ENCODE results near the gene NOCT.

NOCT gene

GRCh38 chr4:139083607-139083955 is 68.0 kb downstream of the NOCT start:
- H3K4me1 ChIP-seq, result peaks cover 0 to 44% (median 23%) of the 10 kb centered on the region in 4 donors
- intact Hi-C loops (cut with DNase I; ENCODE audit: low total_unique reads), result loop anchor here (5.0 kb wide), 1 partner anchor 94 kb away; the partner anchor contains the start of gene ELF2
- TF ChIP-seq, protein P1, sequence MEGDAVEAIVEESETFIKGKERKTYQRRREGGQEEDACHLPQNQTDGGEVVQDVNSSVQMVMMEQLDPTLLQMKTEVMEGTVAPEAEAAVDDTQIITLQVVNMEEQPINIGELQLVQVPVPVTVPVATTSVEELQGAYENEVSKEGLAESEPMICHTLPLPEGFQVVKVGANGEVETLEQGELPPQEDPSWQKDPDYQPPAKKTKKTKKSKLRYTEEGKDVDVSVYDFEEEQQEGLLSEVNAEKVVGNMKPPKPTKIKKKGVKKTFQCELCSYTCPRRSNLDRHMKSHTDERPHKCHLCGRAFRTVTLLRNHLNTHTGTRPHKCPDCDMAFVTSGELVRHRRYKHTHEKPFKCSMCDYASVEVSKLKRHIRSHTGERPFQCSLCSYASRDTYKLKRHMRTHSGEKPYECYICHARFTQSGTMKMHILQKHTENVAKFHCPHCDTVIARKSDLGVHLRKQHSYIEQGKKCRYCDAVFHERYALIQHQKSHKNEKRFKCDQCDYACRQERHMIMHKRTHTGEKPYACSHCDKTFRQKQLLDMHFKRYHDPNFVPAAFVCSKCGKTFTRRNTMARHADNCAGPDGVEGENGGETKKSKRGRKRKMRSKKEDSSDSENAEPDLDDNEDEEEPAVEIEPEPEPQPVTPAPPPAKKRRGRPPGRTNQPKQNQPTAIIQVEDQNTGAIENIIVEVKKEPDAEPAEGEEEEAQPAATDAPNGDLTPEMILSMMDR (IDR thresholded peaks at IDR 0.05), result no peak

DNA sequence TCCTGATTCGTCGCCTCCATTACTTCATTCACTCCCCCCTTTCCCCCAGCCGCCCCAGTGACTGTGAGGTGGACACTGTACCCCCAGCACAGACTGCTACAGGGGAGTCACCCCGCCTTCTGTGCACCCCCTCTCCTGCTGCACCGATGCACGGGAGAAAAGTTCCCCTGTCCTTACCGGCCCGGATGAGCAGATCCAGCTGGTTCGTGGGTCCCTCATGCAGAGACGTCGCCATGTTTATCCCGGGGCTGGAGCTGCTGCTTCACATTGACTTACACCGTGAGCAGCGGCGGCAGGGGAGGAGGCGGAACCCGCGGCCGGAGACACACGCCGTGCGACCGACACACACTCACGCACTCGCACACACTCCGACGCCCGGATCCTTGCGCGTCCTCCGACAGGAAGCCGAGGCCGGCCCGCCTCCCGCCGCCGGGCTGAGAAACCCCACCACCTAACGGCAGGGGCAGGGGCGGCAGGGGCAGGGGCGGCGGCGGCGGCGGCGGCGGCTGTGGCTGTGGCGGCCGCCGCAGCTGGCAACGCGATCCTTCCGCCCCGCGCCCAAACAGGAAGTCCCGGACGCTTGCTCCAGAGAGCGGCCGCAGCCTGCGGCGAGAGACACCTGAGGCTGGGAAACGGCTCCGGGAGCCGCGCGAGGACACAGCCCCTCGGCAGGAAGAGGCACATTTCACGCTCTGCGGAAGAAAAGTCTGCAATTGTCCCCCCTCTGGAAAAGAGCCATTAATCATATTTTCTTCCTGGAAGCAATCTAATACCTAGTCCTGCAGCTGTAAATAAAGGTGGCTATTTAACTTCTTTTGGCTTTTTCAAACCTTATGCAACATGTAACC is 68.6 kb downstream of the NOCT start:
- DNase-seq, result peak; percentile 88 to 93
- peaks cover 0 to 38% (median 22%) of the 10 kb centered on the region in 4 donors for H3K4me1 ChIP-seq
- H3K36me3 ChIP-seq, result no peaks in the 10 kb centered on the region
- H3K9me3 ChIP-seq, result no peaks in the 10 kb centered on the region
- intact Hi-C loops (cut with DNase I; ENCODE audit: low total_unique reads), result loop anchor here (5.0 kb wide), 1 partner anchor 93 kb away; the partner anchor contains the start of gene ELF2
- H3K27ac ChIP-seq, result peak overlapping the region; percentile 92 to 97
- TF ChIP-seq, protein P1 (IDR thresholded peaks at IDR 0.05), result peak in 1 of 2 experiments; percentile 20
- H3K4me3 ChIP-seq, result peak overlapping the region; percentile 87 to 95
- H3K27me3 ChIP-seq, result no peaks in the 10 kb centered on the region

More at GRCh38 chr4:139083607-139083955, 68.0 kb downstream of the NOCT start:
- Histone ChIP-seq H3K36me3 (no peaks in the 10 kb centered on the region), H3K4me3 (peak overlapping the region; percentile 87 to 95), H3K9me3 (no peaks in the 10 kb centered on the region), H3K27me3 (no peaks in the 10 kb centered on the region), H3K27ac (peak overlapping the region; percentile 92 to 97)
- peak; percentile 44 to 81 for DNase-seq

DNA sequence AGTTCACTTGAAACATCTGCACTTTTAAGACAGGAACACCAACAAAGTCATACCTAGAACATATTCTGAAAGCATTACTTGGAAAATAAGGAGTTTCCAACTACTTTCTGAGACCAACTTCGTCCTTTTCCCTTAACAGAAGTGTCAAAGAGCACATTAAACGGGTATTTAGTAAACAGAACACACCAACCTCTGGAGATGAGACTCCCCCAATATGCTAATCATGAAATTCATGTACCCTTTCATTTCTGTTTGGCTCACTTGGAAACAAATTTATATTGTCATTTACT is 69.2 kb downstream of the NOCT start:
- Histone ChIP-seq H3K4me1 (peaks cover 0 to 33% (median 16%) of the 10 kb centered on the region in 4 donors), H3K9me3 (no peaks in the 10 kb centered on the region), H3K27ac (peak overlapping the region; percentile 92 to 97), H3K27me3 (no peaks in the 10 kb centered on the region), H3K36me3 (no peaks in the 10 kb centered on the region), H3K4me3 (peak overlapping the region; percentile 87 to 95)
- DNase-seq, result no peak
- intact Hi-C loops (cut with DNase I; ENCODE audit: low total_unique reads), result loop anchor here (5.0 kb wide), 1 partner anchor 93 kb away; the partner anchor contains the start of gene ELF2
- TF ChIP-seq, protein P1 (IDR thresholded peaks at IDR 0.05), result no peak

DNA sequence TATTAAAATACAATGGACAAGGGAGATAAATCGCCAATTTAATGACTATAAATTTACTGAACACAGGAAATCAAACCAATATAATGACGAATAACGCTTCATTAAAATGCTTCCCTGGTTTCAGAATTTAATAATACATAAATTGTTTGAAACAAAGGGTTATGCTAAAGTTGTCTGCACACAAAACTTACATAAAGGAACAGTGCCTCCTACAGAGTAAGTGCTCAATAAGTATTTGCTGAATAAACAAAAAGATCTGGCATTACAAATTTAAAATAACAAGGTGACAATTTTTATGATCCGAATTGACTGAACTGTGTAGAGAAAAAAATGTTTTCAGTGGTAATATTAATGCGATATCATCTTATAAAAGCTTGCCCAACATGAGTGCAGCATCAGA is 69.6 kb downstream of the NOCT start:
- Histone ChIP-seq H3K9me3 (no peaks in the 10 kb centered on the region), H3K4me1 (peaks cover 0 to 30% (median 16%) of the 10 kb centered on the region in 4 donors), H3K36me3 (no peaks in the 10 kb centered on the region), H3K27me3 (no peaks in the 10 kb centered on the region), H3K27ac (peak overlapping the region; percentile 92 to 97), H3K4me3 (peak overlapping the region; percentile 87 to 95)
- intact Hi-C loops (cut with DNase I; ENCODE audit: low total_unique reads), result no loop called here
- TF ChIP-seq, protein P1 (IDR thresholded peaks at IDR 0.05), result no peak
- DNase-seq, result no peak

DNA sequence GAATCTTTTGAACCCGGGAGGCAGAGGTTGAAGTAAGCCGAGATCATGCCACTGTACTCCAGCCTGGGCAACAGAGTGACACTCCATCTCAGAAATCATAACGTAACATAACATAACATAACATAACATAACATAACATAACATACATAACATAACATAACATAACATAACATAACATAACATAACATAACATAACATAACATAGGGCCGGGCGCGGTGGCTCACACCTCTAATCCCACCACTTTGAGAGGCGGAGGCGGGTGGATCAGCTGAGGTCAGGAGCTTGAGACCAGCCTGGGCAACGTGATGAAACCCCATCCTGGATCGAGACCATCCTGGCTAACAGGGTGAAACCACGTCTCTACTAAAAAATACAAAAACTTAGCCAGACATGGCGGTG is 76.7 kb downstream of the NOCT start:
- intact Hi-C loops (cut with DNase I; ENCODE audit: low total_unique reads), result no loop called here

More for the DNA sequence above, 76.7 kb downstream of the NOCT start:
- DNase-seq, result no peak
- H3K9me3 ChIP-seq, result no peaks in the 10 kb centered on the region
- H3K4me1 ChIP-seq, result no peaks in the 10 kb centered on the region
- no peaks in the 10 kb centered on the region for H3K27me3 ChIP-seq
- no peak overlapping the region for H3K27ac ChIP-seq
- peaks cover 0 to 9% (median 0%) of the 10 kb centered on the region in 3 donors for H3K36me3 ChIP-seq
- TF ChIP-seq, protein P1 (IDR thresholded peaks at IDR 0.05), result no peak
- H3K4me3 ChIP-seq, result no peak overlapping the region
